GM20000 (cell line): ENCODE data around the gene CD3E.

ENCODE experiments used
- DNase-seq: peaks from one replicate; pipeline ENCODE4 v3.0.0; 2012; ENCODE audit warnings: low spot score
- CTCF ChIP-seq: IDR thresholded peaks from 2 replicates; pipeline ENCODE4 v1.5.1; 2012; ENCODE audit warnings: mild to moderate bottlenecking, control low read depth; ENCODE audit errors: extremely low read depth, missing control alignments

The CD3E gene

GRCh38 chr11:118341261-118341660 lies 36.7 kb downstream of the CD3E start:
- no peak for TF ChIP-seq CTCF
- DNase-seq: no peak

GRCh38 chr11:118341815-118342489 lies 37.4 kb downstream of the CD3E start:
- TF ChIP-seq CTCF: no peak
- DNase-seq: no peak

GRCh38 chr11:118342503-118343161 lies 38.1 kb downstream of the CD3E start, which contains the start of gene CD3D:
Gene CD3D (minus strand): TSS chr11:118342705. CDS start chr11:118342607, 98 bp downstream.
- no peak for TF ChIP-seq CTCF
- DNase-seq: no peak

- DNase-seq: no peak
- no peak for TF ChIP-seq CTCF
These were observed 38.7 kb downstream of the CD3E start for GRCh38 chr11:118343248-118343647.

- DNase-seq: no peak
- TF ChIP-seq CTCF: no peak
These were observed 39.5 kb downstream of the CD3E start, which contains the start of gene CD3G for GRCh38 chr11:118343981-118344515. Gene CD3G (plus strand): TSS chr11:118344344. CDS start chr11:118344424, 80 bp downstream.

GRCh38 chr11:118349475-118349874 lies 44.9 kb downstream of the CD3E start:
- no peak for TF ChIP-seq CTCF
- no peak for DNase-seq

GRCh38 chr11:118353084-118353710 lies 48.7 kb downstream of the CD3E start:
- DNase-seq: no peak

More at GRCh38 chr11:118353084-118353710, 48.7 kb downstream of the CD3E start:
- no peak for TF ChIP-seq CTCF
